ENCODE measurements around the gene CLSTN2.

CLSTN2 gene

GRCh38 chr3:140076552-140076951 lies 141.6 kb downstream of the CLSTN2 start:
- H3K4me2 ChIP-seq = no peak overlapping the region
- H2AFZ ChIP-seq (ENCODE audit: low read depth) = no peak overlapping the region
- no peak overlapping the region for H3K27ac ChIP-seq
- H4K20me1 ChIP-seq (ENCODE audit: insufficient read depth) = no peaks in the 10 kb centered on the region
- H3K36me3 ChIP-seq (ENCODE audit: insufficient read depth) = no peaks in the 10 kb centered on the region
- H3K79me2 ChIP-seq (ENCODE audit: insufficient read depth, low read depth) = no peaks in the 10 kb centered on the region
- H3K9ac ChIP-seq = no peak overlapping the region
- H3K27me3 ChIP-seq (ENCODE audit: insufficient read depth, low read depth) = no peaks in the 10 kb centered on the region
- TF ChIP-seq, protein P1, sequence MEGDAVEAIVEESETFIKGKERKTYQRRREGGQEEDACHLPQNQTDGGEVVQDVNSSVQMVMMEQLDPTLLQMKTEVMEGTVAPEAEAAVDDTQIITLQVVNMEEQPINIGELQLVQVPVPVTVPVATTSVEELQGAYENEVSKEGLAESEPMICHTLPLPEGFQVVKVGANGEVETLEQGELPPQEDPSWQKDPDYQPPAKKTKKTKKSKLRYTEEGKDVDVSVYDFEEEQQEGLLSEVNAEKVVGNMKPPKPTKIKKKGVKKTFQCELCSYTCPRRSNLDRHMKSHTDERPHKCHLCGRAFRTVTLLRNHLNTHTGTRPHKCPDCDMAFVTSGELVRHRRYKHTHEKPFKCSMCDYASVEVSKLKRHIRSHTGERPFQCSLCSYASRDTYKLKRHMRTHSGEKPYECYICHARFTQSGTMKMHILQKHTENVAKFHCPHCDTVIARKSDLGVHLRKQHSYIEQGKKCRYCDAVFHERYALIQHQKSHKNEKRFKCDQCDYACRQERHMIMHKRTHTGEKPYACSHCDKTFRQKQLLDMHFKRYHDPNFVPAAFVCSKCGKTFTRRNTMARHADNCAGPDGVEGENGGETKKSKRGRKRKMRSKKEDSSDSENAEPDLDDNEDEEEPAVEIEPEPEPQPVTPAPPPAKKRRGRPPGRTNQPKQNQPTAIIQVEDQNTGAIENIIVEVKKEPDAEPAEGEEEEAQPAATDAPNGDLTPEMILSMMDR (conservative IDR thresholded peaks at IDR 0.05; ENCODE audit: low read depth, low read length) = no peak
- H3K4me1 ChIP-seq (ENCODE audit: low read depth, poor library complexity, severe bottlenecking) = peaks cover 8% of the 10 kb centered on the region
- no peak overlapping the region for H3K4me3 ChIP-seq (IDR thresholded peaks at IDR 0.05; ENCODE audit: insufficient read depth, low read depth, low read length)

DNA sequence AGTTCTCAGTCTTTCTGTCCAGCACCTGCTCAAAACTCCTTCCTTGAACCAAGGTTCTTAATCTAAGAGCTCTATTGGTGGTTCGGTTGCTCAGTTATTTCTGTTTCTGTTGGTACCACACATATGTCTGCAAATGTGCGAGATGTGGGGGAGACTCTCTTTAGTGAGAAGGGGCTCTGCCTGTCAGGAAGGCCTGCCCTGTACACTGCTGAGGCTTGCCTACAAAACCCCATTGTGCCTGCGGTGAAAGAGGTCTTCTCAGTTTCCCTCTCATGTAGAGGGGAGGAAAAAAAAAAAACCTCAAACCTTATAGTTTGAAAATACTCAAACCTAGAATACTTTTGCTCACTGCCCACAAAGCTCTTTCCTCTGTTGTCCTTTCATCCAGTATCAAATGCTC lies 142.4 kb downstream of the CLSTN2 start:
- H3K4me3 ChIP-seq (IDR thresholded peaks at IDR 0.05; ENCODE audit: insufficient read depth, low read depth, low read length) = no peak overlapping the region
- no peak overlapping the region for H3K4me2 ChIP-seq
- no peak overlapping the region for H2AFZ ChIP-seq (ENCODE audit: low read depth)
- no peaks in the 10 kb centered on the region for H3K36me3 ChIP-seq (ENCODE audit: insufficient read depth)
- no peaks in the 10 kb centered on the region for H3K27me3 ChIP-seq (ENCODE audit: insufficient read depth, low read depth)
- no peaks in the 10 kb centered on the region for H4K20me1 ChIP-seq (ENCODE audit: insufficient read depth)
- TF ChIP-seq, protein P1 (conservative IDR thresholded peaks at IDR 0.05; ENCODE audit: low read depth, low read length) = no peak
- no peak overlapping the region for H3K9ac ChIP-seq
- H3K4me1 ChIP-seq (ENCODE audit: low read depth, poor library complexity, severe bottlenecking) = peaks cover 8% of the 10 kb centered on the region
- H3K27ac ChIP-seq = no peak overlapping the region
- no peaks in the 10 kb centered on the region for H3K79me2 ChIP-seq (ENCODE audit: insufficient read depth, low read depth)

- no peak overlapping the region for H3K9ac ChIP-seq
- H3K4me2 ChIP-seq = no peak overlapping the region
- no peaks in the 10 kb centered on the region for H3K79me2 ChIP-seq (ENCODE audit: insufficient read depth, low read depth)
- H4K20me1 ChIP-seq (ENCODE audit: insufficient read depth) = no peaks in the 10 kb centered on the region
- H3K27me3 ChIP-seq (ENCODE audit: insufficient read depth, low read depth) = no peaks in the 10 kb centered on the region
- H3K27ac ChIP-seq = no peak overlapping the region
- no peak overlapping the region for H3K4me3 ChIP-seq (IDR thresholded peaks at IDR 0.05; ENCODE audit: insufficient read depth, low read depth, low read length)
- H2AFZ ChIP-seq (ENCODE audit: low read depth) = no peak overlapping the region
- H3K4me1 ChIP-seq (ENCODE audit: low read depth, poor library complexity, severe bottlenecking) = peaks cover 8% of the 10 kb centered on the region
- H3K36me3 ChIP-seq (ENCODE audit: insufficient read depth) = no peaks in the 10 kb centered on the region
- TF ChIP-seq, protein P1 (conservative IDR thresholded peaks at IDR 0.05; ENCODE audit: low read depth, low read length) = no peak
Observed at GRCh38 chr3:140078343-140078742, 143.4 kb downstream of the CLSTN2 start.

DNA sequence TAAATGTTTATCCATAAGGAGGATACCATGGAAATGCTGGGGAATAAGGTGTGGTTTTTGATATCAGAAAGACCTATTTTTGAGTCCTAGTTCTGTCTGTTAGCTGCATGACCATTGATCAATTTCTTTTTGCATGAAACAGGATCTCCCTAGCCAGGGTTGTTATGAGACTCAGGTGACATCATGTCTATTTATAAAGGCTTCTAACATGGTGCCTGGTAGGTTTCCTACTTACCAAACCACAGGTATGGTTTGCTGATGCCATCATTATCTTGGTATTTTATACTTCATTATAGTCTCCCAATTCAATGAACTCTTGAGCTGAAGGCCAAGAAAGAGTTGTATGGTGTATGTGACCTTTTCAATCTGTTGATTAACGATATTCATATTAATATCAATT lies 144.0 kb downstream of the CLSTN2 start:
- H3K9ac ChIP-seq = no peak overlapping the region
- TF ChIP-seq, protein P1 (conservative IDR thresholded peaks at IDR 0.05; ENCODE audit: low read depth, low read length) = no peak

More for the DNA sequence above, 144.0 kb downstream of the CLSTN2 start:
- no peaks in the 10 kb centered on the region for H4K20me1 ChIP-seq (ENCODE audit: insufficient read depth)
- H3K36me3 ChIP-seq (ENCODE audit: insufficient read depth) = no peaks in the 10 kb centered on the region
- no peak overlapping the region for H3K4me3 ChIP-seq (IDR thresholded peaks at IDR 0.05; ENCODE audit: insufficient read depth, low read depth, low read length)
- H2AFZ ChIP-seq (ENCODE audit: low read depth) = no peak overlapping the region
- peaks cover 8% of the 10 kb centered on the region for H3K4me1 ChIP-seq (ENCODE audit: low read depth, poor library complexity, severe bottlenecking)
- no peak overlapping the region for H3K4me2 ChIP-seq
- no peaks in the 10 kb centered on the region for H3K79me2 ChIP-seq (ENCODE audit: insufficient read depth, low read depth)
- no peak overlapping the region for H3K27ac ChIP-seq
- no peaks in the 10 kb centered on the region for H3K27me3 ChIP-seq (ENCODE audit: insufficient read depth, low read depth)
